HepG2 (cell line): ENCODE data around the gene NRSN2. TPM values are rescaled to one million over a fixed set of nuclear protein-coding genes. Genes with fewer than 3 reads are reported as not detected.

Experiments
- ATAC-seq: fragments of 200-7000 bp; cut with Tn5 transposase; 3 replicates; pipeline ENCODE4 v1.9.1; 2020; ENCODE audit warnings: mild to moderate bottlenecking, moderate library complexity
- BruUV-seq: library from RNA; stranded (reverse); fragments of 400-500 nt; replicated peaks from 2 replicates; lab custom pipeline; 2021; lab: Mats Ljungman, UMichigan
- CTCF ChIA-PET: fragments of 300-600 bp; formaldehyde crosslinking; extraction: SDS; loops from one replicate; lab custom pipeline; 2021; ENCODE audit warnings: low total read pairs, inconsistent platforms, low intra/inter-chr PET ratio; lab: Yijun Ruan, JAX
- POLR2A ChIA-PET: fragments of 350-600 bp; sonication (Branson Sonifier 250); formaldehyde crosslinking; loops from one replicate; lab custom pipeline; 2020; ENCODE audit warnings: antibody characterized with exemption, inconsistent platforms; lab: Yijun Ruan, JAX
- DNase-seq: peaks from one replicate; pipeline ENCODE4 v3.0.0-alpha.2; 2015; ENCODE audit warnings: low spot score
- FAIRE-seq: peaks from 3 replicates; lab custom pipeline; 2011; peaks lifted over from hg19 to GRCh38; lab: Jason Lieb, UNC
- H2AFZ ChIP-seq: one replicate; pipeline ENCODE4 v1.6.1; 2011; ENCODE audit warnings: low read length, inconsistent platforms
- H3K27ac ChIP-seq: fragments of 300-600 bp; 3 replicates; pipeline ENCODE4 v1.8.0; 2011; ENCODE audit warnings: mixed run types, mild to moderate bottlenecking, mixed read lengths, low read length, inconsistent platforms; ENCODE audit not compliant: insufficient read depth; ENCODE audit errors: extremely low read length
- H3K27me3 ChIP-seq, 2 experiments: fragments of 200-600 bp in 1 of 2; 2 replicates in 1 of 2; 3 replicates in 1 of 2; pipeline versions ENCODE4 v1.6.0 to v1.8.0; 2011; ENCODE audit warnings: low read length in 2 of 2, mild to moderate bottlenecking in 2 of 2, moderate library complexity in 2 of 2, inconsistent platforms in 1 of 2; ENCODE audit not compliant: insufficient read depth in 2 of 2, control insufficient read depth in 1 of 2
- H3K36me3 ChIP-seq, 2 experiments: fragments of 200-600 bp in 1 of 2; replicated peaks in 1 of 2; 2 replicates in 1 of 2; 3 replicates in 1 of 2; pipeline versions ENCODE4 v1.5.1 to v1.8.0; 2011; ENCODE audit warnings: low read length in 2 of 2, inconsistent platforms in 1 of 2; ENCODE audit not compliant: insufficient read depth in 2 of 2, control insufficient read depth in 1 of 2
- H3K4me1 ChIP-seq: 2 replicates; pipeline ENCODE4 v1.5.1; 2012; ENCODE audit warnings: low read length, inconsistent platforms; ENCODE audit not compliant: insufficient read depth
- H3K4me2 ChIP-seq: 2 replicates; pipeline ENCODE4 v1.6.0; 2011; ENCODE audit warnings: low read depth, low read length, inconsistent platforms
- H3K4me3 ChIP-seq, 3 experiments: fragments of 200-600 bp in 1 of 3; sonication (generic), shearing (Covaris generic) in 1 of 3; replicated peaks in 1 of 3; 2 replicates each; pipeline ENCODE4 v1.5.1; 2011 to 2016; ENCODE audit warnings: low read length in 3 of 3, inconsistent platforms in 2 of 3, low read depth in 2 of 3, mild to moderate bottlenecking in 2 of 3, control low read depth in 1 of 3, mixed read lengths in 1 of 3; ENCODE audit not compliant: insufficient read depth in 1 of 3
- H3K79me2 ChIP-seq: one replicate; pipeline ENCODE4 v1.6.1; 2011; ENCODE audit warnings: low read length, inconsistent platforms; ENCODE audit not compliant: insufficient read depth
- H3K9ac ChIP-seq: 2 replicates; pipeline ENCODE4 v1.6.0; 2011; ENCODE audit warnings: mild to moderate bottlenecking, low read depth, low read length, inconsistent platforms; ENCODE audit not compliant: insufficient read depth
- H3K9me3 ChIP-seq: 2 replicates; pipeline ENCODE4 v1.5.1; 2012; ENCODE audit warnings: mild to moderate bottlenecking, low read length
- H4K20me1 ChIP-seq: 2 replicates; pipeline ENCODE4 v1.6.0; 2011; ENCODE audit warnings: inconsistent platforms, mild to moderate bottlenecking, low read length, moderate library complexity; ENCODE audit not compliant: insufficient read depth
- CBFB ChIP-seq: sonication (generic); formaldehyde crosslinking; IDR thresholded peaks from 2 replicates; pipeline ENCODE4 v1.4.0; 2020; ENCODE audit warnings: missing genetic modification reagents
- DPF2 ChIP-seq: sonication (generic); formaldehyde crosslinking; IDR thresholded peaks from 2 replicates; pipeline ENCODE4 v1.4.0; 2020; ENCODE audit warnings: mild to moderate bottlenecking, low read depth, missing genetic modification reagents, borderline replicate concordance
- FOXA1 ChIP-seq, 2 experiments: fragments of 450-650 bp in 1 of 2; sonication (generic) in 1 of 2; formaldehyde crosslinking in 1 of 2; IDR thresholded peaks; 2 replicates each; pipeline versions ENCODE4 v1.4.0 to v1.6.1; 2016 to 2020; ENCODE audit warnings: missing genetic modification reagents in 1 of 2
- KDM1A ChIP-seq: IDR thresholded peaks from 2 replicates; pipeline ENCODE4 v1.6.1; 2016; ENCODE audit warnings: missing compliant biosample characterization
- KLF12 ChIP-seq: sonication (generic); formaldehyde crosslinking; IDR thresholded peaks from 2 replicates; pipeline ENCODE4 v1.4.0; 2020; ENCODE audit warnings: missing genetic modification reagents, borderline replicate concordance
- MEIS2 ChIP-seq: sonication (generic); formaldehyde crosslinking; IDR thresholded peaks from 2 replicates; pipeline ENCODE4 v1.9.0; 2021; ENCODE audit warnings: mild to moderate bottlenecking, missing genetic modification reagents
- RFXAP ChIP-seq: sonication (generic); formaldehyde crosslinking; IDR thresholded peaks from 2 replicates; pipeline ENCODE4 v1.4.0; 2020; ENCODE audit warnings: missing genetic modification reagents, borderline replicate concordance
- RXRB ChIP-seq: IDR thresholded peaks from 2 replicates; pipeline ENCODE4 v1.6.1; 2016; ENCODE audit warnings: borderline replicate concordance, missing genetic modification reagents, missing compliant biosample characterization
- SAP130 ChIP-seq: IDR thresholded peaks from 2 replicates; pipeline ENCODE4 v1.6.1; 2016; ENCODE audit warnings: low read depth
- SMARCC2 ChIP-seq: fragments of 450-650 bp; IDR thresholded peaks from 2 replicates; pipeline ENCODE4 v1.6.1; 2017; ENCODE audit warnings: antibody characterized with exemption, mild to moderate bottlenecking
- SMC3 ChIP-seq: IDR thresholded peaks from 2 replicates; pipeline ENCODE4 v1.6.1; 2011; ENCODE audit warnings: low read length, improper control_type of control experiment
- USF2 ChIP-seq, 2 experiments: sonication (generic) in 1 of 2; formaldehyde crosslinking in 1 of 2; IDR thresholded peaks; 2 replicates each; pipeline versions ENCODE4 v1.5.1 to v1.6.1; 2011 to 2020; ENCODE audit warnings: borderline replicate concordance in 1 of 2, low read depth in 1 of 2, low read length in 1 of 2, mild to moderate bottlenecking in 1 of 2, missing genetic modification reagents in 1 of 2, moderate library complexity in 1 of 2
- ZIK1 ChIP-seq: sonication (generic); formaldehyde crosslinking; IDR thresholded peaks from 2 replicates; pipeline ENCODE4 v1.5.0; 2020; ENCODE audit warnings: mild to moderate bottlenecking, low read depth, missing genetic modification reagents, borderline replicate concordance
- ZNF264 ChIP-seq: sonication (generic); formaldehyde crosslinking; IDR thresholded peaks from 2 replicates; pipeline ENCODE4 v1.4.0; 2020; ENCODE audit warnings: missing genetic modification reagents
- ZNF362 ChIP-seq: sonication (generic); formaldehyde crosslinking; IDR thresholded peaks from 2 replicates; pipeline ENCODE4 v1.4.0; 2020; ENCODE audit warnings: missing genetic modification reagents, mild to moderate bottlenecking, borderline replicate concordance
- ZNF446 ChIP-seq: sonication (generic); formaldehyde crosslinking; IDR thresholded peaks from 2 replicates; pipeline ENCODE4 v1.5.0; 2020; ENCODE audit warnings: mild to moderate bottlenecking, missing genetic modification reagents
- ZNF460 ChIP-seq: sonication (generic); formaldehyde crosslinking; IDR thresholded peaks from 2 replicates; pipeline ENCODE4 v1.5.1; 2020; ENCODE audit warnings: missing genetic modification reagents, mild to moderate bottlenecking, borderline replicate concordance
- ZNF570 ChIP-seq: sonication (generic); formaldehyde crosslinking; IDR thresholded peaks from 2 replicates; pipeline ENCODE4 v1.4.0; 2020; ENCODE audit warnings: mild to moderate bottlenecking, missing genetic modification reagents, borderline replicate concordance
- ZNF614 ChIP-seq: IDR thresholded peaks from 2 replicates; pipeline ENCODE4 v1.6.1; 2018; ENCODE audit warnings: missing biosample characterization, missing genetic modification reagents, inconsistent platforms, borderline replicate concordance
- ZNF619 ChIP-seq: sonication (generic); formaldehyde crosslinking; IDR thresholded peaks from 2 replicates; pipeline ENCODE4 v1.4.0; 2020; ENCODE audit warnings: mild to moderate bottlenecking, missing genetic modification reagents
- ZNF761 ChIP-seq: sonication (generic); formaldehyde crosslinking; conservative IDR thresholded peaks from 2 replicates; pipeline ENCODE4 v1.4.0; 2020; ENCODE audit warnings: mild to moderate bottlenecking, missing genetic modification reagents
- WGBS: methylation state at CpG from one replicate; pipeline ENCODE4 v1.1.6; 2017; ENCODE audit warnings: low lambda C conversion rate; 5-methylcytosine and 5-hydroxymethylcytosine counted together
- in situ Hi-C: cut with HindIII; loops from 2 replicates; pipeline ENCODE4 v1.10.0; 2017; ENCODE audit warnings: low pct_unique_long_range_greater_than_20kb; ENCODE audit not compliant: extremely low pct_ligation_motif_present
- intact Hi-C: fragments of 100-400 bp; cut with micrococcal nuclease; formaldehyde crosslinking; loops from one replicate; pipeline ENCODE4 v1.10.0; 2022; ENCODE audit not compliant: unreplicated experiment
- polyA plus RNA-seq, 8 experiments: library from polyadenylated mRNA; depleted of rRNA in 3 of 8; stranded (reverse) in 7 of 8; unstranded in 1 of 8; fragments of >200 nt; fragmentation: Illumina TruSeq in 4 of 8; extraction: Trizol in 4 of 8; gene quantifications; 2 replicates each; pipeline versions ENCODE4 v1.2.1 to v1.2.3, GENCODE V29; 2011 to 2016; ENCODE audit warnings: low read depth in 4 of 8, missing spikeins in 1 of 8, mixed read lengths in 1 of 8; ENCODE audit not compliant: insufficient read depth in 1 of 8
- total RNA-seq, 5 experiments: library from RNA; depleted of rRNA; stranded (reverse); fragments of >200 nt; fragmentation: Illumina TruSeq; extraction: Trizol; gene quantifications; 2 replicates each; pipeline ENCODE4 v1.2.3, GENCODE V29; 2016; ENCODE audit warnings: low read depth in 1 of 5

The NRSN2 gene
- total and polyA plus RNA-seq, 2 of the 13 experiments (the other 11 are each of a cell fraction or from before 2014, with no cell fraction given) = 32.3 to 49.4 TPM

GRCh38 chr20:309841-310644 lies 36.9 kb upstream of the NRSN2 start (continued):
- TF ChIP-seq DPF2 (CRISPR knock-in tag) (no peak), ZNF570 (CRISPR knock-in tag) (no peak), ZNF446 (CRISPR knock-in tag) (no peak), ZNF264 (CRISPR knock-in tag) (no peak), ZIK1 (peak; percentile 70), RFXAP (peak; percentile 45; the same call in 1 of the 2 replicates), MEIS2 (no peak; the same call in 1 of the 2 replicates), FOXA1 (IDR thresholded peaks at IDR 0.05) (no peak), FOXA1 (CRISPR knock-in tag; IDR thresholded peaks at IDR 0.05) (peak; percentile 13; the same call in 1 of the 2 replicates), ZNF614 (CRISPR knock-in tag) (peak; percentile 53; the same call in 1 of the 2 replicates), RXRB (no peak), KDM1A (CRISPR knock-in tag) (no peak), SMARCC2 (no peak), ZNF460 (CRISPR knock-in tag) (no peak)

GRCh38 chr20:310645-311044 lies 36.3 kb upstream of the NRSN2 start:
- Histone ChIP-seq H3K9ac (no peak overlapping the region), H3K27ac (no peak overlapping the region), H3K36me3 (no peaks in the 10 kb centered on the region), H3K79me2 (no peaks in the 10 kb centered on the region), H3K27me3 (no peaks in the 10 kb centered on the region; a peak in 1 of 5 replicates), H3K4me2 (peak overlapping the region; percentile 93), H3K9me3 (no peaks in the 10 kb centered on the region), H4K20me1 (no peaks in the 10 kb centered on the region), H3K4me1 (peaks cover 41% of the 10 kb centered on the region), H2AFZ (no peak overlapping the region), H3K4me3 (peak overlapping the region in 2 of 3 experiments; percentile 9 to 62; a peak in 4 of 6 replicates)
- DNase-seq = no peak
- in situ Hi-C loops = no loop called here
- FAIRE-seq = no peak
- ATAC-seq = no peak
- WGBS = 47% methylated on average over 7 of the region's 7 CpGs
- ChIA-PET CTCF (no interaction called here), POLR2A (interaction anchor here (0.6 to 3.8 kb wide), 7 partner anchors 11 to 217 kb away, joined by 3 to 56 read pairs (median 12); partner anchors contain the start of genes SOX12 and ZCCHC3)
- intact Hi-C loops = no loop called here
- BruUV-seq = no TSS peak
- TF ChIP-seq ZNF761 (CRISPR knock-in tag) (0 out of 2 replicates have a peak, but pooled peaks have one; percentile 50), CBFB (CRISPR knock-in tag) (0 out of 2 replicates have a peak, but pooled peaks have one; percentile 5), SMC3 (0 out of 2 replicates have a peak, but pooled peaks have one; percentile 8), KLF12 (0 out of 2 replicates have a peak, but pooled peaks have one; percentile 49), ZNF362 (CRISPR knock-in tag) (peak; percentile 85; the same call in 1 of the 2 replicates), USF2 (IDR thresholded peaks at IDR 0.05; ENCODE audit: low read depth, low read length) (0 out of 2 replicates have a peak, but pooled peaks have one; percentile 14), USF2 (CRISPR knock-in tag; IDR thresholded peaks at IDR 0.05; ENCODE audit: borderline replicate concordance) (no peak), SAP130 (no peak), ZNF619 (CRISPR knock-in tag) (no peak)
